ENCODE data around the gene KRT23.

Gene KRT23

DNA sequence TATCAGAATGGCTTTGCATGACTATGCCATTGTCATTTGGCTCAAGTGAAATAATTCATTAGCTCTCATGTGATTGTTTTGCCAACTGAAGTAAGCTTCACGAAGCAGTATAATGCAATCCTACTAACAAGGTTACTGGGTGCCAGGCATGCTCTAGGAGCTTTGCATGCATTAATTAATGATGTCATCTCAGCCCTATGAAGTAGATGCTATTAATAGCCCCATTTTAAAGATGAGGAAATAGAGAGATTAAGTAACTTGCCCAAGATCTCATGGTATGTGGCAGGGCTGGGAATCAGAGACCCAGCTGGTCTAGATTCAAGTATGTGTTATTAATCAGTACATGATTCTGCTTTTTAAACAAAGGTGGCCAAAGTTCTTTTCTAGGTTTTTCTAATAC is 15.2 kb upstream of the KRT23 start:
- H3K27ac ChIP-seq (ENCODE audit: low read depth, low read length), result no peak overlapping the region
- no peak overlapping the region for H3K4me3 ChIP-seq (ENCODE audit: low read length)
- H3K79me2 ChIP-seq (ENCODE audit: control insufficient read depth, low read length), result no peaks in the 10 kb centered on the region
- H3K36me3 ChIP-seq (ENCODE audit: control insufficient read depth, low read length), result no peaks in the 10 kb centered on the region
- no peak overlapping the region for H3K4me2 ChIP-seq (ENCODE audit: low read length)
- no peak for TF ChIP-seq EZH2phosphoT487 (IDR thresholded peaks at IDR 0.05; ENCODE audit: borderline replicate concordance, low read length)
- TF ChIP-seq, protein P1, sequence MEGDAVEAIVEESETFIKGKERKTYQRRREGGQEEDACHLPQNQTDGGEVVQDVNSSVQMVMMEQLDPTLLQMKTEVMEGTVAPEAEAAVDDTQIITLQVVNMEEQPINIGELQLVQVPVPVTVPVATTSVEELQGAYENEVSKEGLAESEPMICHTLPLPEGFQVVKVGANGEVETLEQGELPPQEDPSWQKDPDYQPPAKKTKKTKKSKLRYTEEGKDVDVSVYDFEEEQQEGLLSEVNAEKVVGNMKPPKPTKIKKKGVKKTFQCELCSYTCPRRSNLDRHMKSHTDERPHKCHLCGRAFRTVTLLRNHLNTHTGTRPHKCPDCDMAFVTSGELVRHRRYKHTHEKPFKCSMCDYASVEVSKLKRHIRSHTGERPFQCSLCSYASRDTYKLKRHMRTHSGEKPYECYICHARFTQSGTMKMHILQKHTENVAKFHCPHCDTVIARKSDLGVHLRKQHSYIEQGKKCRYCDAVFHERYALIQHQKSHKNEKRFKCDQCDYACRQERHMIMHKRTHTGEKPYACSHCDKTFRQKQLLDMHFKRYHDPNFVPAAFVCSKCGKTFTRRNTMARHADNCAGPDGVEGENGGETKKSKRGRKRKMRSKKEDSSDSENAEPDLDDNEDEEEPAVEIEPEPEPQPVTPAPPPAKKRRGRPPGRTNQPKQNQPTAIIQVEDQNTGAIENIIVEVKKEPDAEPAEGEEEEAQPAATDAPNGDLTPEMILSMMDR (IDR thresholded peaks at IDR 0.05; ENCODE audit: low read depth, low read length, poor library complexity, severe bottlenecking), result no peak
- no peaks in the 10 kb centered on the region for H3F3A ChIP-seq (ENCODE audit: control insufficient read depth, insufficient read depth)
- no peaks in the 10 kb centered on the region for H3K4me1 ChIP-seq (ENCODE audit: control insufficient read depth, low read length)
- no peaks in the 10 kb centered on the region for H3K9me3 ChIP-seq (ENCODE audit: control insufficient read depth, insufficient read depth, low read length)
- H3K27me3 ChIP-seq (ENCODE audit: control insufficient read depth, low read length), result no peaks in the 10 kb centered on the region; the same call in none of the 2 replicates
- no peaks in the 10 kb centered on the region for H3K9me2 ChIP-seq (replicated peaks; ENCODE audit: control insufficient read depth, low read length)
- H4K20me1 ChIP-seq (ENCODE audit: control insufficient read depth, insufficient read depth, low read depth, low read length), result no peaks in the 10 kb centered on the region

DNA sequence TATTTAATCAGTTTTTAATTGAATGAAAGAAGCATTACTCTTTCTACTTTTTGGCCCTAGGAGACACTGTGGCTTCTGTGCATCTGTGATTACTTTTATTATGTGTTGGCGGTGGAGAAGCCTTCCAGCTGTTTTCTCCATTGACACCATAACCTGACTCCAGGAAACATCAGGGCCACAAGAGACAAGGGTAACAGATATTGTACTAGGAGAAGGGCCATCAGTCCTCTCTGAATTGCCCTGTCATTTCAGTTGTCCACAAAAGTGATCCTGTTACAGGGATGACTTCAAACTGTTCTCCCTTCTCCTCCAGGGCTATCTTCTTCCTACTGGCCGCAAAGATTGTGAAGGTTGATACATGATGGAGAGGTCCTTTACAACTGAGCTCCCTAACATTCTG is 14.7 kb upstream of the KRT23 start:
- Histone ChIP-seq H3K4me2 (ENCODE audit: low read length) (no peak overlapping the region), H3K36me3 (ENCODE audit: control insufficient read depth, low read length) (no peaks in the 10 kb centered on the region), H3K4me1 (ENCODE audit: control insufficient read depth, low read length) (no peaks in the 10 kb centered on the region), H3K4me3 (ENCODE audit: low read length) (no peak overlapping the region), H3K9me2 (replicated peaks; ENCODE audit: control insufficient read depth, low read length) (no peaks in the 10 kb centered on the region), H3K27ac (ENCODE audit: low read depth, low read length) (no peak overlapping the region), H3K79me2 (ENCODE audit: control insufficient read depth, low read length) (no peaks in the 10 kb centered on the region), H4K20me1 (ENCODE audit: control insufficient read depth, insufficient read depth, low read depth, low read length) (no peaks in the 10 kb centered on the region), H3K9me3 (ENCODE audit: control insufficient read depth, insufficient read depth, low read length) (no peaks in the 10 kb centered on the region), H3K27me3 (ENCODE audit: control insufficient read depth, low read length) (no peaks in the 10 kb centered on the region; the same call in none of the 2 replicates), H3F3A (ENCODE audit: control insufficient read depth, insufficient read depth) (no peaks in the 10 kb centered on the region)
- no peak for TF ChIP-seq EZH2phosphoT487 (IDR thresholded peaks at IDR 0.05; ENCODE audit: borderline replicate concordance, low read length)
- TF ChIP-seq, protein P1 (IDR thresholded peaks at IDR 0.05; ENCODE audit: low read depth, low read length, poor library complexity, severe bottlenecking), result no peak

DNA sequence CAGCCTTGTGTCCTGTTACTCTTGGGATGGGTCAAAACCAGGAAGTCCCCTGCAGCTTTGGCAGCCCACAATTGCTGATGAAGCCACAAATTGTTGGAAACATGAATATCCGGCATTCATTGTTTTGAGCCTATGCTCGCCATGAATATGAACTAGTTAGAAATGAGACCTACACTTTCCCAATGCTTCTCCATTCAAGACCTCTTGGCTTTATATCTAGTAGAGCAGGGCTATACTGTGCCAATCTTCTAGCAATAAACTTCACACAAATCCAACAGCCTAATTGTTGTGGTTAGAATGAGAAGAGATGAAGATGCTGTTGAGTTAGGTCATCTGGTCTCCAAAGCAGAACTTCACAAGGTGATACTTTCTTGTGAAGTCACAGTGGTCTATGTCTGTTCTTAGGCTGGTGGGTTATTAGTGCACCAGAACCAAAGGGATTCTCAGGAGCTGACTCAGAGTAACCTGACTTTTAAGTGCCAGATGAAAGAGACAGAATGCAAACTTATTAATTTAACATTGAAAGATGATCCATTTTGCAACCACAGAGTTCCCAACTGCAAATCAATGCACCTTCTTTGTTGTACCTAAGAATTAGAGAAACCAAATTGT is 13.7 kb upstream of the KRT23 start:
- H3K4me2 ChIP-seq (ENCODE audit: low read length), result no peak overlapping the region
- H3K9me2 ChIP-seq (replicated peaks; ENCODE audit: control insufficient read depth, low read length), result no peaks in the 10 kb centered on the region
- no peaks in the 10 kb centered on the region for H3K4me1 ChIP-seq (ENCODE audit: control insufficient read depth, low read length)
- no peaks in the 10 kb centered on the region for H3K36me3 ChIP-seq (ENCODE audit: control insufficient read depth, low read length)
- H3K9me3 ChIP-seq (ENCODE audit: control insufficient read depth, insufficient read depth, low read length), result no peaks in the 10 kb centered on the region
- H3K4me3 ChIP-seq (ENCODE audit: low read length), result no peak overlapping the region
- H3F3A ChIP-seq (ENCODE audit: control insufficient read depth, insufficient read depth), result no peaks in the 10 kb centered on the region
- TF ChIP-seq, protein P1 (IDR thresholded peaks at IDR 0.05; ENCODE audit: low read depth, low read length, poor library complexity, severe bottlenecking), result no peak
- no peak for TF ChIP-seq EZH2phosphoT487 (IDR thresholded peaks at IDR 0.05; ENCODE audit: borderline replicate concordance, low read length)
- no peak overlapping the region for H3K27ac ChIP-seq (ENCODE audit: low read depth, low read length)
- no peaks in the 10 kb centered on the region for H3K79me2 ChIP-seq (ENCODE audit: control insufficient read depth, low read length)
- no peaks in the 10 kb centered on the region for H4K20me1 ChIP-seq (ENCODE audit: control insufficient read depth, insufficient read depth, low read depth, low read length)
- H3K27me3 ChIP-seq (ENCODE audit: control insufficient read depth, low read length), result no peaks in the 10 kb centered on the region; the same call in none of the 2 replicates

Measured in DOHH2 (cell line).